HCT116 (cell line): ENCODE data around the gene ADGRD1. TPM values are rescaled to one million over a fixed set of nuclear protein-coding genes. Genes with fewer than 3 reads are reported as not detected.

Experiments
- ATAC-seq: fragments of 200-7000 bp; cut with Tn5 transposase; 2 replicates; pipeline ENCODE4 v1.9.1; 2020; ENCODE audit warnings: mild to moderate bottlenecking, moderate library complexity
- BruUV-seq: library from RNA; stranded (reverse); fragments of 400-500 nt; replicated peaks from 2 replicates; lab custom pipeline; 2021; lab: Mats Ljungman, UMichigan
- CTCF ChIA-PET: fragments of 300-600 bp; sonication (Branson Sonifier 250); formaldehyde crosslinking; loops from one replicate; lab custom pipeline; 2021; ENCODE audit warnings: antibody characterized with exemption; lab: Charles Lee
- POLR2A ChIA-PET: fragments of 300-600, 350-600 bp; sonication (Branson Sonifier 250); formaldehyde crosslinking; loops from one replicate; lab custom pipeline; 2021; ENCODE audit warnings: antibody characterized with exemption; lab: Charles Lee
- RAD21 ChIA-PET, 2 experiments: fragments of 300-600 bp; sonication (Branson Sonifier 250); formaldehyde crosslinking; loops; one replicate each; lab custom pipeline; 2023; ENCODE audit warnings: low total read pairs in 2 of 2; ENCODE audit not compliant: uncharacterized antibody in 2 of 2, unreplicated experiment in 2 of 2, low non-redundant PET in 1 of 2; lab: Charles Lee
- DNase-seq: peaks from one replicate; pipeline ENCODE4 v3.0.0-alpha.2; 2010; ENCODE audit warnings: low read depth, low spot score
- H2AFZ ChIP-seq: fragments of 200-600 bp; shearing (Covaris generic), sonication (generic); 2 replicates; pipeline ENCODE4 v1.6.1; 2017; ENCODE audit warnings: low read depth, mixed run types, mixed read lengths, antibody characterized with exemption, low read length; ENCODE audit not compliant: poor library complexity, severe bottlenecking
- H3K27ac ChIP-seq: 2 replicates; pipeline ENCODE4 v1.5.1; 2012; ENCODE audit warnings: low read depth, low read length
- H3K27me3 ChIP-seq: fragments of 200-600 bp; sonication (generic); 2 replicates; pipeline ENCODE4 v1.6.1; 2016; ENCODE audit warnings: mixed run types, low read length, mixed read lengths; ENCODE audit not compliant: insufficient read depth
- H3K36me3 ChIP-seq, 2 experiments: fragments of 200-500 bp in 1 of 2; fragments of 200-600 bp in 1 of 2; sonication (Bioruptor generic) in 1 of 2; sonication (generic) in 1 of 2; 2 replicates each; pipeline versions ENCODE4 v1.5.1 to v1.6.1; 2014 to 2016; ENCODE audit warnings: low read length in 2 of 2, inconsistent platforms in 1 of 2, mixed read lengths in 1 of 2, mixed run types in 1 of 2; ENCODE audit not compliant: insufficient read depth in 2 of 2, control insufficient read depth in 1 of 2
- H3K4me1 ChIP-seq, 2 experiments: fragments of 200-600 bp in 1 of 2; sonication (generic) in 1 of 2; 2 replicates each; pipeline versions ENCODE4 v1.5.1 to v1.6.1; 2012 to 2017; ENCODE audit warnings: low read length in 2 of 2, inconsistent platforms in 1 of 2, mild to moderate bottlenecking in 1 of 2, mixed read lengths in 1 of 2, mixed run types in 1 of 2, moderate library complexity in 1 of 2; ENCODE audit not compliant: insufficient read depth in 2 of 2, control insufficient read depth in 1 of 2
- H3K4me2 ChIP-seq: fragments of 200-600 bp; sonication (generic); 2 replicates; pipeline ENCODE4 v1.6.1; 2017; ENCODE audit warnings: mixed run types, low read length, mixed read lengths
- H3K4me3 ChIP-seq, 2 experiments: fragments of 200-600 bp in 1 of 2; sonication (generic) in 1 of 2; replicated peaks in 1 of 2; 2 replicates each; pipeline ENCODE4 v1.5.1; 2011 to 2016; ENCODE audit warnings: low read length in 2 of 2, control low read depth in 1 of 2, low read depth in 1 of 2, mild to moderate bottlenecking in 1 of 2, mixed read lengths in 1 of 2, mixed run types in 1 of 2
- H3K79me2 ChIP-seq: fragments of 200-600 bp; sonication (generic); 2 replicates; pipeline ENCODE4 v1.6.1; 2017; ENCODE audit warnings: mild to moderate bottlenecking, mixed run types, low read length, moderate library complexity, mixed read lengths; ENCODE audit not compliant: insufficient read depth
- H3K9ac ChIP-seq: fragments of 200-600 bp; sonication (generic); 2 replicates; pipeline ENCODE4 v1.6.1; 2016; ENCODE audit warnings: low read length, mixed read lengths
- H3K9me2 ChIP-seq: fragments of 200-600 bp; sonication (generic), shearing (Covaris generic); 2 replicates; pipeline ENCODE4 v1.6.1; 2017; ENCODE audit warnings: mixed run types, mild to moderate bottlenecking, moderate library complexity; ENCODE audit not compliant: insufficient read depth
- H3K9me3 ChIP-seq, 2 experiments: fragments of 200-500 bp in 1 of 2; fragments of 200-600 bp in 1 of 2; sonication (Bioruptor generic) in 1 of 2; sonication (generic) in 1 of 2; 2 replicates each; pipeline ENCODE4 v1.6.1; 2014 to 2017; ENCODE audit warnings: low read length in 2 of 2, mixed read lengths in 2 of 2, inconsistent platforms in 1 of 2, low read depth in 1 of 2, mild to moderate bottlenecking in 1 of 2, mixed run types in 1 of 2, moderate library complexity in 1 of 2; ENCODE audit not compliant: control insufficient read depth in 1 of 2, insufficient read depth in 1 of 2
- H4K20me1 ChIP-seq: fragments of 200-600 bp; sonication (generic), shearing (Covaris generic); 2 replicates; pipeline ENCODE4 v1.6.1; 2017; ENCODE audit warnings: mixed run types, mild to moderate bottlenecking, moderate library complexity; ENCODE audit not compliant: insufficient read depth
- EGR1 ChIP-seq: IDR thresholded peaks from 2 replicates; pipeline ENCODE4 v1.6.1; 2012; ENCODE audit warnings: low read depth
- POLR2A ChIP-seq: IDR thresholded peaks from 2 replicates; pipeline ENCODE4 v1.7.0; 2011; ENCODE audit warnings: borderline replicate concordance; ENCODE audit not compliant: insufficient read depth, insufficient read length; ENCODE audit errors: extremely low read depth
- ZNF274 ChIP-seq: fragments of 200-500 bp; sonication (Bioruptor generic); IDR thresholded peaks from 2 replicates; pipeline ENCODE4 v1.6.1; 2014; ENCODE audit warnings: mild to moderate bottlenecking, low read depth, low read length, inconsistent platforms
- intact Hi-C: fragments of 100-400 bp; cut with micrococcal nuclease; formaldehyde crosslinking; loops from 2 replicates; pipeline ENCODE4 v1.10.0; 2022
- total RNA-seq: library from RNA; stranded (reverse); gene quantifications from one replicate; pipeline ENCODE4 v1.2.1, GENCODE V29; 2021; ENCODE audit not compliant: unreplicated experiment
- TF ChIP-seq, protein P1 (sequence below): IDR thresholded peaks from 2 replicates; pipeline ENCODE4 v1.6.1; 2012
- TF ChIP-seq, protein P2 (sequence below), 3 experiments: fragments of 200-600 bp in 1 of 3; sonication (generic) in 1 of 3; IDR thresholded peaks in 2 of 3; conservative IDR thresholded peaks in 1 of 3; 2 replicates each; pipeline ENCODE4 v1.5.1; 2012 to 2017; ENCODE audit warnings: low read depth in 2 of 3, low read length in 2 of 3, antibody characterized with exemption in 1 of 3, borderline replicate concordance in 1 of 3, control low read depth in 1 of 3, mild to moderate bottlenecking in 1 of 3, mixed read lengths in 1 of 3, mixed run types in 1 of 3, moderate library complexity in 1 of 3; ENCODE audit not compliant: insufficient read depth in 1 of 3

ADGRD1 gene
- total RNA-seq, 1 experiment from 2014 or later, result 0.44 TPM

DNA sequence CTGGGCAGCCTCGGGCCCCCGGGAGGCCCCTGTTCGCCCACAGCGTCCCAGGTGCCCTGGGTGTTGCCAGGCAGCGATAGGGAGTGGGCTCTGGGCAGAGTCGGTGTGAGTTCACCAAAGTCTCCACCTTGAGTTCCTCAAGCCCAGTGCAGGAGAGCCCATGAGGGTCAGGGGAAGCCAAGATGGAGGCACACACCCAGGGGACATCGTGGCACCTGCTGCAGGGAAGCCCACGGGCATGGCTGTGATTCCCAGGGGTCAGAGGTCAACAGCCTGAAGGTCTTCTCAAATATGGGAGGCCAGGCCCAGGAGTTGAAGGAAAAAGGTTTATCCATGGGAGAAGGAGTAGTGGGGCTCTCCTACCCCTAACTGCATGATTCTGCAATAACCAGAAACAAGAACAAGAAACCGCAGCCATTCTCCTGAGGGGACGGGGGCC lies 148.8 kb downstream of the ADGRD1 start:
- TF ChIP-seq EGR1, result no peak
- no peak for TF ChIP-seq POLR2A
- TF ChIP-seq, protein P1, sequence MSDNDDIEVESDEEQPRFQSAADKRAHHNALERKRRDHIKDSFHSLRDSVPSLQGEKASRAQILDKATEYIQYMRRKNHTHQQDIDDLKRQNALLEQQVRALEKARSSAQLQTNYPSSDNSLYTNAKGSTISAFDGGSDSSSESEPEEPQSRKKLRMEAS, result no peak
- no peak for TF ChIP-seq ZNF274
- TF ChIP-seq, protein P2, sequence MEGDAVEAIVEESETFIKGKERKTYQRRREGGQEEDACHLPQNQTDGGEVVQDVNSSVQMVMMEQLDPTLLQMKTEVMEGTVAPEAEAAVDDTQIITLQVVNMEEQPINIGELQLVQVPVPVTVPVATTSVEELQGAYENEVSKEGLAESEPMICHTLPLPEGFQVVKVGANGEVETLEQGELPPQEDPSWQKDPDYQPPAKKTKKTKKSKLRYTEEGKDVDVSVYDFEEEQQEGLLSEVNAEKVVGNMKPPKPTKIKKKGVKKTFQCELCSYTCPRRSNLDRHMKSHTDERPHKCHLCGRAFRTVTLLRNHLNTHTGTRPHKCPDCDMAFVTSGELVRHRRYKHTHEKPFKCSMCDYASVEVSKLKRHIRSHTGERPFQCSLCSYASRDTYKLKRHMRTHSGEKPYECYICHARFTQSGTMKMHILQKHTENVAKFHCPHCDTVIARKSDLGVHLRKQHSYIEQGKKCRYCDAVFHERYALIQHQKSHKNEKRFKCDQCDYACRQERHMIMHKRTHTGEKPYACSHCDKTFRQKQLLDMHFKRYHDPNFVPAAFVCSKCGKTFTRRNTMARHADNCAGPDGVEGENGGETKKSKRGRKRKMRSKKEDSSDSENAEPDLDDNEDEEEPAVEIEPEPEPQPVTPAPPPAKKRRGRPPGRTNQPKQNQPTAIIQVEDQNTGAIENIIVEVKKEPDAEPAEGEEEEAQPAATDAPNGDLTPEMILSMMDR (IDR thresholded peaks at IDR 0.05 in 2 of 3, conservative IDR thresholded peaks at IDR 0.05 in 1 of 3; ENCODE audit: borderline replicate concordance in 1 of 3, insufficient read depth in 1 of 3, low read depth in 2 of 3, low read length in 2 of 3), result no peak
- Histone ChIP-seq H3K9me3 (no peaks in the 10 kb centered on the region), H3K79me2 (no peaks in the 10 kb centered on the region), H3K27ac (no peak overlapping the region), H3K9me2 (no peaks in the 10 kb centered on the region), H3K4me1 (0 out of 4 replicates have a peak, but pooled peaks cover 0 to 5% of the 10 kb centered on the region in 2 experiments), H3K9ac (no peak overlapping the region), H3K27me3 (peaks cover 3% of the 10 kb centered on the region; the same call in 1 of the 2 replicates), H2AFZ (no peak overlapping the region), H3K4me2 (no peak overlapping the region), H3K36me3 (no peaks in the 10 kb centered on the region), H4K20me1 (no peaks in the 10 kb centered on the region), H3K4me3 (no peak overlapping the region)
- ChIA-PET RAD21 (no interaction called here), CTCF (interaction anchor here (1.2 kb wide), 1 partner anchor 14 kb away, joined by 3 read pairs; no protein-coding TSS in a partner anchor), POLR2A (no interaction called here)
- ATAC-seq, result no peak
- no peak for DNase-seq
- intact Hi-C loops, result loop anchor here (5.0 kb wide), 1 partner anchor 465 kb away; no protein-coding TSS in a partner anchor
- no TSS peak for BruUV-seq
